NOMO-1 treated with dmso at 0.1 percent for 144 hours (cell line): Measurements from ENCODE around the gene PPP2R3B.
"Not testable (repeated sequence)": the region's sequence is repeated elsewhere in the genome, so short reads cannot be mapped to it uniquely, and the experiment has no call there.

ENCODE experiments used
- DNase-seq: peaks from one replicate; lab custom pipeline; 2025; ENCODE audit not compliant: unreplicated experiment; lab: John Stamatoyannopoulos, UW

PPP2R3B gene

DNA sequence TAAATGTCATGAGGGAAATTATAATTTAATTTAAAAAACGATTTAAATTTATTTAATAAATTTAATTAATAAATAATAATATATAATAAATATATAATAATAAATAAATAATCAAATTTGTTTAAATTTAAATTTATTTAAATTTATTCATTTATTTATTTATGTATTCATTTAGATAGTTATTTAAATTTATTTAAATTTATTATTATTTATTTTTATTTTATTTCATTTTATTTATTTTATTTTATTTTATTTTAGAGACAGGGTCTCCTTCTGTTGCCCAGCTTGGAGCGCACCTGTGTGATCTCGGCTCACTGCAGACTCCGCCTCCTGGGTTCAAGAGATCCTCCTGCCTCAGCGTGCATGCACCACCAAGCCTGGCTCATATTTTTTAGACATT, 18.4 kb upstream of the PPP2R3B start:
- no peak for DNase-seq

DNA sequence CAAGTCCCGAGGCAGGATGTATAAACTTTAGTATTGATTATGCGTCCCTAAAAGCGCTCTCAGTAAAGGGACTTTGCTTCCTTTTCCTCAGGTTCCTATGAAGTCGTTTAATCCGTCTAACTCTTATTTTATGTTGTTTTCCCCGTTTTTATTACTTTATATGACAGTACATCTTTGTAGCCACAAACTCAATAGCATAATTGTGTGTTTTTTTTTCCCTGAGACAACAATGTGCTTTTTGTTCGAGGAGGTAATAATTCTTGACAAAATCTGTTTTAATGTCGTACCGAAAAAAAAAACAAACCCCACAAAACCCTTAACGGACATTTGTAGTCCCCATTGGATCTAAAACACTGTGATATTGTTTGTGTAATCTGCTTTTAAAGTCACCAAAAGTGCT, 17.9 kb upstream of the PPP2R3B start:
- no peak for DNase-seq

- DNase-seq, result no peak
Observed at GRCh38 chrX:402857-403256, 16.1 kb upstream of the PPP2R3B start.

DNA sequence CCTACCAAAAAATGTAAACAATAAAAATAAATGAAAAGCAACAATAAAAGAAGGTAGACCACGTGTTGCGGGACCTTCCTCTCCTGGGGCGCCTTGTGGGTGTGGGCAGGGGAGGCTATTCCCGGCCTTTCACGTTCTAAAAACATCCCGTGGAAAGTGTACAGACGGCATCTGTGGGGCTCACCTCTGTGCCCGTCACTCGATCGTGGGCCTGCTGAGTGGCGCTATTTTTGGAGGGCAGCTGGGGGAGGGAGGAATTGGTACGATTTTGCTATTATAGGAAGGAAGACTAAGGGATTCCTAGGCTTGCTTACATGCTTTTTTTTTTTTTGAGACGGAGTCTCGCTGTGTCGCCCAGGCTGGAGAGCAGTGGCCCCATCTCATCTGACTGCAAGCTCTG, 13.6 kb upstream of the PPP2R3B start:
- DNase-seq, result no peak

DNA sequence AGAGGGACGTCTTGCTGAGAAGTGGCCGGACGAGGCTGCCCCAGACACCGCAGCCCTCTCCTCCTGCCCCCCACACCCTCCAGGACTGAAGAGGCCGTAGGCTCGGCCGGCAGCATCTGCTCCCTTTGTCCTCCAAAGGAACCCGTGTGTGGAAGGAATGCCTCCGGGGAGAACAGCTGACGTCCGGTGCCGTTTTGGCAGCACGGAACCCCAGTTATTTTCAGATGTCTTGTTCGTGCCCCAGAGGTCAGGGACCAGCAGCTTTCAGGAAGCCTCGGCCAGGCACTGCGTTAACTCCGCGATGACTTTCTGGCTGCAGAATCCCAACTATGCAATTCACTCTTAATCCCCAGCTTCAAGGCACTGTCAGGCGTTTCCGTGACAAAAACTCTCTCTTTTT, 10.9 kb upstream of the PPP2R3B start:
- DNase-seq, result no peak

GRCh38 chrX:394830-395229, 8.1 kb upstream of the PPP2R3B start:
- DNase-seq, result no peak

DNA sequence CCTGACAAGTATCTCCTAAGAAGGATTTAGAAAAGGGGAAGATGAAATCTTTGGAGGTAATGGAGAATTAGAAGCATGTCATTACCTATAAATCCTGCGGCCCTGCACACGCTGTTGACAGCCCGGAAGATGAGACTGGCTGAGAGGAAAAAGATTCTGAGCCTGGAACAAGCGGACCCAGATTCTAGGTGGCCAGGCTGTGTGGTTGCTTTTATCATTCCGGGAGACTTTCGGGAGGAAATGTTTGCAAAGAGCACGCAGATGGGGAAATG, 5.8 kb upstream of the PPP2R3B start:
- no peak for DNase-seq

GRCh38 chrX:391717-392574, 5.2 kb upstream of the PPP2R3B start:
- DNase-seq, result no peak

DNA sequence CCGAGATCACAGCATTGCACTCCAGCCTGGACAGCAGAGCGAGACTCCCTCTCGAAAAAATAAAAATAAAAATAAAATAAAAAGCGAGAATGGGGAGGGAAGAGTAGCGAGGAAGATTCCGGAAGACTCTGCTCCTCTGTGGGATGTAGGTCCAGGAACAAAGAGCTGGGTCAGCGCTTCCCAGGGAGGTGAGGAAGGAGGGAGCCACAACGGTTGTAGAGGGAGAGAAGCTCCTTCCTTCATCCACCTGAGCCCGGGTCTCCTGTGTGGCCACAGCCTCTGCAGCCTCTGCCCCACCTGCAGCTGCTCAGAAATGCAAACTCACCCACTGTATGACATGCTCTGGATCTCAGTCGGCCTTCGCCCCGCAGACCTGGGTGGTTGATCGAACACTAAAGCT, 3.8 kb upstream of the PPP2R3B start:
- DNase-seq, result no peak

GRCh38 chrX:389021-389441, 2.3 kb upstream of the PPP2R3B start:
- no peak for DNase-seq

GRCh38 chrX:387729-388128, 1.0 kb upstream of the PPP2R3B start:
- no peak for DNase-seq

GRCh38 chrX:386239-386767, 404 bp downstream of the PPP2R3B start:
- DNase-seq, result no peak

GRCh38 chrX:385736-386135, 971 bp downstream of the PPP2R3B start:
- DNase-seq, result not testable (repeated sequence)

GRCh38 chrX:384861-385260, 1.8 kb downstream of the PPP2R3B start:
- DNase-seq, result no peak

GRCh38 chrX:378443-378842, 8.3 kb downstream of the PPP2R3B start:
- DNase-seq, result no peak

GRCh38 chrX:376206-376605, 10.5 kb downstream of the PPP2R3B start:
- DNase-seq, result not testable (repeated sequence)

DNA sequence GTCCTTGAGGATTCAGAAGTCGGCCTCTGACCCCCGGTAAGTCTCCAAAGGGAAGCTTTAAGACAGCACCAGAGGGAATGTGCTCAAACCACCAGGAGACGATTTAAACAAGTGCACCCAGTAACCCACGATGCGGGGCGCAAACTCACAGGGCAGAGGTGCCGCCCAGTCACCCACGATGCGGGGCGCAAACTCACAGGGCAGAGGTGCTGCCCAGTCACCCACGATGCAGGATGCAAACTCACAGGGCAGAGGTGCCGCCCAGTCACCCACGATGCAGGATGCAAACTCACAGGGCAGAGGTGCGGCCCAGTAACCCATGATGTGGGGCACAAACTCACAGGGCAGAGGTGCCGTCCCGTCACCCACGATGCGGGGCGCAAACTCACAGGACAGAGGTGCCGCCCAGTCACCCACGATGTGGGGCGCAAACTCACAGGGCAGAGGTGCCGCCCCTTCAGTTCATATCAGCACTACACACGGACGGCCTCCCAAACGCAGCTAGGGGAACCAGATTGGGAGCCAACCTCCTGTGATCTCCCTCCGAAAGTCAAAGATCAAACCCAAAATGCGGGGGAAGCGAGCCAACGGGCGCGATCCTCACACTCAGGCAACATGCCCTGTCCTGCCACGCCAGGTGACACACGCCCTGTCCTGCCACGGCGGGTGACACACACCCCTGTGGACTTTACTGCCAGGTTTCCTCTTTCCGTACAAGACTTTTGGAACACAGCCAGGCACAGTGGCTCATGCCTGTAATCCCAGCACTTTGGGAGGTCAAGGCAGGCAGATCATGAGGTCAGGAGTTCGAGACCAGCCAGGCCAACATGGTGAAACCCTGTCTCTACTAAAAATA, 11.3 kb downstream of the PPP2R3B start:
- no peak for DNase-seq

GRCh38 chrX:374596-374995, 12.1 kb downstream of the PPP2R3B start:
- no peak for DNase-seq

- no peak for DNase-seq
Observed at GRCh38 chrX:373641-374471, 12.9 kb downstream of the PPP2R3B start.

DNA sequence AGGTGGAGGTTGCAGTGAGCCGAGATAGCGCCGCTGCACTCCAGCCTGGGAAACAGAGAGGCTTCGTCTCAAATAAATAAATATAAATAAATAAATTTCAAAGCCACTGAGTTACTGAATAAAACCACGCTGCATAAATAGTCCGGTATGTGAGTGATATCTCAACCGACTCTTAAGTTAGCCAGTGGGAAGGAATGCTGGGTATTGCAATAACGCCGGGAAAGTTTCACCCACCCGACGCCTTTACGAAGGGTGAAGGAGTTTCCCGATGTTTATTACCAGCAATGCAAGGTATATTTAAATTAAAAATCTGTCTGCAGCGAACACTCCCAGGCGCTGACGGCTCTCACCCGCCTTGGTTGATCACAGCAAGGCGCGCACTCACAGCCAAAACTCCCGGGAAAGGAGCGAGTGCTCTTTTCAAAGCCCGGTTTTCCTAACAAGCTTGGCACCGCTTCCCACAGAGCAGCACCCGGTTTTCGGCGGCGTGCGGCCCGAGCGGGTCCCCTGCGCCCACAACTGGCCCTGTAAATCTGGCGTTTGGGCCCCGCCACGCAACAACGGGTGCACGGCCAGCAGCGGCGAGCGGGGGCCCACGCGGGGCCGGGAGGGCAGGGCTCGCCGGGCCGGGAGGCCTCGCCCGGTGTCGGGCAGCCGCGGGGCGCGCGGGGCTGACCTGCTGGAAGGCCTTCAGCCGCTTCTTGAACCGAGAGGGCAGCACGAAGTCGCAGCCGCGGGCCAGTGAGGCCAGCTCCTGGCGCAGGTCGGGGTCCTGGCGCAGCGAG, 13.7 kb downstream of the PPP2R3B start:
- no peak for DNase-seq

- no peak for DNase-seq
Observed at GRCh38 chrX:371907-372306, 14.8 kb downstream of the PPP2R3B start.
